Adipocyte (in vitro differentiated cells): ENCODE measurements around the gene RNASE7.

ENCODE experiments used
- DNase-seq: peaks from one replicate; pipeline ENCODE4 v3.0.0-alpha.2; 2015; ENCODE audit warnings: low read depth
- H3K27me3 ChIP-seq: replicated peaks from 2 replicates; pipeline ENCODE4 v1.7.0; 2013; ENCODE audit warnings: mild to moderate bottlenecking, low read length, moderate library complexity; ENCODE audit not compliant: control insufficient read depth, insufficient read depth
- H3K36me3 ChIP-seq: 2 replicates; pipeline ENCODE4 v1.7.0; 2013; ENCODE audit warnings: low read length, mild to moderate bottlenecking, moderate library complexity; ENCODE audit not compliant: control insufficient read depth, insufficient read depth, severe bottlenecking
- H3K4me1 ChIP-seq: 2 replicates; pipeline ENCODE4 v1.7.0; 2013; ENCODE audit warnings: mild to moderate bottlenecking, low read length, moderate library complexity; ENCODE audit not compliant: control insufficient read depth, insufficient read depth
- H3K4me3 ChIP-seq: 2 replicates; pipeline ENCODE4 v1.7.0; 2013; ENCODE audit warnings: mild to moderate bottlenecking, low read length, moderate library complexity
- H3K9ac ChIP-seq: 2 replicates; pipeline ENCODE4 v1.7.0; 2013; ENCODE audit warnings: mild to moderate bottlenecking, low read length, moderate library complexity
- H3K9me3 ChIP-seq: 2 replicates; pipeline ENCODE4 v1.7.0; 2013; ENCODE audit warnings: mild to moderate bottlenecking, low read length, moderate library complexity; ENCODE audit not compliant: control insufficient read depth

Gene RNASE7

DNA sequence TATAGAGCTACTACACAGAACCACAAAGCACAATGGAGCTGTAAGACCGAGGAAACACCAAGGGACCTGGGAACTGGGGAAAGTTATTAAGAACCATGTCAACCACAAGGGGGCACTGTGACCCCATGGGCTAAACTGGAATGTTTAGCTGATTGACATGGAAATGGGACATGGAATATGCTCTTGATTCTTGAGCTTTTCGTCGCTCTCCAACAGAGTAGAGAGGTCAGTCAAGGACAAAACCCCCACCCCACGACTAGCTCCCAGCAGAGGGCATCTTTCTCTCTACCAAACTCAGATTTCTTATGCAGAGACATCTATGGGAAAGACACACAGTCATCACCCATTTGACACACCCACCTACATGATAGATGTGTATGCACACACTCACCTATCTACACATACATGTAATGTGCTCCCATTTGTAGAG is 27.4 kb upstream of the RNASE7 start:
- no peaks in the 10 kb centered on the region for H3K9me3 ChIP-seq
- no peaks in the 10 kb centered on the region for H3K36me3 ChIP-seq
- H3K9ac ChIP-seq = no peak overlapping the region
- H3K4me3 ChIP-seq = no peak overlapping the region
- H3K27me3 ChIP-seq = peaks cover 24% of the 10 kb centered on the region
- DNase-seq = peak; percentile 95
- H3K4me1 ChIP-seq = peaks cover 3% of the 10 kb centered on the region

- Histone ChIP-seq H3K9ac (no peak overlapping the region), H3K9me3 (no peaks in the 10 kb centered on the region), H3K27me3 (peaks cover 24% of the 10 kb centered on the region), H3K4me3 (no peak overlapping the region), H3K4me1 (peaks cover 3% of the 10 kb centered on the region), H3K36me3 (no peaks in the 10 kb centered on the region)
- no peak for DNase-seq
Observed at GRCh38 chr14:21015312-21015711, 26.9 kb upstream of the RNASE7 start.

DNA sequence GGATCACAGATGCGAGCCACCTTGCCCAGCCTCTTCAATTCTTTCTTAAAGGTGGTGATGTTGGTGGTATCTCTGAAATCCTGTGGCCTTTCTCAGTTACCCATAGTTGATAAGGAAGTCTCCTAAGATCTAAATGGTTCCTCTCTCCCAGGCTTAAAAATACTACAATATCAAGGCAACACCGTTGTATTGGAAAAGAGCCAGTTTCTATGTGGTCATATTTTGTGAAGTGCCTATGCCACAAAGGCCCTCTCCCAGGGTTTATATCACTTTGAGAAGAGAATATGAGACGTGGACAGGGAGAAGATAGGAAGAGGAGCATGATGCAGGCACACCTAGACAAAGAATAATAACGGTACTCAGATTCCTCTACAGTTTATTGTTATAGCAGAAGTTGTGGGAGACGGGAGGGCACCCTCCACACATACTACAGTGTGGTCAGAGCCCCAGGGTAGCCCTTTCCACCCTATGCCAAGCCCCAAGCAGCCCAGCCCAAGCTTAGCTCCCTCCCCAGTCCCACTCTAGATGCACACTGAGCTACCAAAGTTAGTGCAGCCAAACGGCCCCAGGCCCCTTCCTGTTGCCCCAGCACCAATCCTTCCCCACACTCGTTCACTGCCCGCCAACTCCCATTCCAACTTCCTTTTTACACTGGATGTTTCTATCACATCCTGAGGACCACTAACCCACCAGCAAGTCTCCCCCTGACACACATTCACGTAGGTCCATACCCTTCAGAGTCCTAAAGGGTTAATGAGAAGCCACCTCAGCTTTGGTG is 25.6 kb upstream of the RNASE7 start:
- Histone ChIP-seq H3K36me3 (no peaks in the 10 kb centered on the region), H3K9ac (no peak overlapping the region), H3K9me3 (no peaks in the 10 kb centered on the region), H3K4me3 (no peak overlapping the region), H3K27me3 (peaks cover 18% of the 10 kb centered on the region), H3K4me1 (peaks cover 3% of the 10 kb centered on the region)
- DNase-seq = no peak

- Histone ChIP-seq H3K4me1 (peaks cover 3% of the 10 kb centered on the region), H3K36me3 (no peaks in the 10 kb centered on the region), H3K9me3 (no peaks in the 10 kb centered on the region), H3K27me3 (peaks cover 18% of the 10 kb centered on the region), H3K4me3 (no peak overlapping the region), H3K9ac (no peak overlapping the region)
- DNase-seq = no peak
Observed at GRCh38 chr14:21017528-21018245, 24.5 kb upstream of the RNASE7 start.

DNA sequence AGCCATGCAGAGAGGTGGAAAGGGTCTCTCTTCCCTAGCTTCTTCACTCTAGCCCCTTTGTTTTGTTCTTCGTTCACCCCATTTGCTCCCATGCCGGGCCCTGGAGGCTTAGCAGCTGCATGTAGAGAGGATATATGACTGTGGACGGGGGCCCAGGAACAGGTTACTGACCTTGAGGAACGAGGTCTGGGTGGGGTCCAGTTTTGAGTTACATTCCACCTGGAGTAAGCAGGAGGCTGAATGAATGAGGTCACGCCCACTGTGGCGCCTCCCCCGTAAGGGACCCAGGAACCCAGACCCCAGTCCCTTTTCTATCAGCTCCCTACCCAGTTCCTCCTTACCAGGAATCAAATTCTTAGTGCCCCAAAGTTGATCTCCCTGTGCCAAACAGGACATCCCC is 23.9 kb upstream of the RNASE7 start:
- DNase-seq = no peak
- H3K4me3 ChIP-seq = no peak overlapping the region
- H3K4me1 ChIP-seq = peaks cover 3% of the 10 kb centered on the region
- no peaks in the 10 kb centered on the region for H3K9me3 ChIP-seq
- no peak overlapping the region for H3K9ac ChIP-seq
- no peaks in the 10 kb centered on the region for H3K36me3 ChIP-seq
- H3K27me3 ChIP-seq = peaks cover 18% of the 10 kb centered on the region

- Histone ChIP-seq H3K4me3 (no peak overlapping the region), H3K36me3 (no peaks in the 10 kb centered on the region), H3K9me3 (no peaks in the 10 kb centered on the region), H3K27me3 (peaks cover 23% of the 10 kb centered on the region), H3K9ac (no peak overlapping the region), H3K4me1 (peaks cover 3% of the 10 kb centered on the region)
- no peak for DNase-seq
Observed at GRCh38 chr14:21018781-21019180, 23.4 kb upstream of the RNASE7 start.

- H3K9ac ChIP-seq = no peak overlapping the region
- no peaks in the 10 kb centered on the region for H3K36me3 ChIP-seq
- H3K4me1 ChIP-seq = peaks cover 3% of the 10 kb centered on the region
- peaks cover 28% of the 10 kb centered on the region for H3K27me3 ChIP-seq
- no peak for DNase-seq
- H3K9me3 ChIP-seq = no peaks in the 10 kb centered on the region
- no peak overlapping the region for H3K4me3 ChIP-seq
Observed at GRCh38 chr14:21019366-21019765, 22.8 kb upstream of the RNASE7 start.

DNA sequence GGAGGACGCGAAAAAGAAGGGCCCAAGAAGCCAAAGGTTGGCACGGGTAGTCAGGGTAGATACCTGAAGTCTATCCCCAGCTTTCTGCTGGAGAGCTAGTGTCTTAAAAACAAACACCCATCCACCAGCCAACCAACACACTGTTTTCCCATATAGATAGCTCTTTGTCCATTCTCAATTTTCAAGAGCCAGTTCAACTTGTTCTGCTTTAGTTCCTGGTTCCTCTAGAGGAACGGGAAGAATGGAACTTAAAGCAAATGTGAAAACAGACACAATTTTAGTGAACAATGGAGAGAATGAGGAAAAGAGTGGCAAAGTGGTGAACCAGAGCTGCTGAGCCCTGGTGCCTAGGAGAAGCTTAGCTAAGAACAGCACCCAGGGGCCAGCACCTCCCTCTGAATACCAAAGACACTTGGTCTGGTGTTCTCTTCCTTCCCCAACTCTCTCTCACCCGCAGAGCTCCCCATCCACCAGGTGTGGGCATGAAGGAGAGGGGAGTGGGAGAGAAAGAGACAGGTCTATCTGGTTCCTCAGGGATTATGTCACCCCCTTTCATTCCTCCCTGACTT is 21.1 kb upstream of the RNASE7 start:
- H3K4me3 ChIP-seq = no peak overlapping the region
- H3K36me3 ChIP-seq = no peaks in the 10 kb centered on the region
- peaks cover 5% of the 10 kb centered on the region for H3K4me1 ChIP-seq
- no peak for DNase-seq
- H3K27me3 ChIP-seq = peaks cover 33% of the 10 kb centered on the region
- no peak overlapping the region for H3K9ac ChIP-seq
- no peaks in the 10 kb centered on the region for H3K9me3 ChIP-seq

DNA sequence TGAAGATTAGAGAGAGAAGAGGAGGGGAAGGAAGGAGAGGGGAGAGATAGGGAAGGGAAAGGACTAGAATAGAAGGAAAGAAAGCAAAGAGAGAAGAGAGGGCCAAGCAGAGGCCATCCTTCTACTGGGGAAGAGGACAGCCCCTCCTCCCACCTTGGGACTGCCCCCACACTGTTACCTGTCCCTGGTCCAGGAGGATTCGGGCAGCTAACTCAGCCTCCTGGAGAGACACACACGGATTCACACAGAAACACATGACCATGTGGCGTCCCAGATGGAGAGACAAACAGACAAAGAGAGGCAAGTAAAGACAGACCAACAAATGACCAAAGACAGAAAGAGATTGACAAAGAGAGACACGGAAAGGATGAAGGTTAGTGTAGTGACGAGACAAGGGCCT is 19.5 kb upstream of the RNASE7 start:
- H3K9ac ChIP-seq = no peak overlapping the region
- H3K27me3 ChIP-seq = peaks cover 36% of the 10 kb centered on the region
- peaks cover 5% of the 10 kb centered on the region for H3K4me1 ChIP-seq
- no peaks in the 10 kb centered on the region for H3K9me3 ChIP-seq
- no peak for DNase-seq
- no peak overlapping the region for H3K4me3 ChIP-seq
- H3K36me3 ChIP-seq = no peaks in the 10 kb centered on the region

DNA sequence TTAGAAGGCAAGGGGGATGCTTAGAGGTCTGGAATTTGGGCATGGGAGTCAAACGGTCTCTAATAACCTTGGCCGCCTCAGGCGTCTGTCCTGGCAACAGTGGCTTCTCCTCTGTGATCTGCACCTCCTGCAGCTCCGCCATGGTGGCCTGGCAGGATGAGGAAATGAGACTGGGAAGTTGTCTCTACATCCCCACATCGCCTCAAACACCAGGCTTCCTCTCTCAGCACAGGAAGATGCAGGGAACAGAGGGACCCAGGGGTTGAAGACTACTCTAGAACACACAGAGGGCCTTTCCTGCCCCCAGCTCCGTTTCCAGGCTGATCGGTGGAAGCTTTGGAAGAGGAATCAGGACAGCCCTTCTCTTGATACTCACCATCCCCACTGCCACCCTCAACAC is 19.0 kb upstream of the RNASE7 start:
- DNase-seq = no peak
- Histone ChIP-seq H3K36me3 (no peaks in the 10 kb centered on the region), H3K4me1 (peaks cover 5% of the 10 kb centered on the region), H3K27me3 (peaks cover 36% of the 10 kb centered on the region), H3K4me3 (no peak overlapping the region), H3K9ac (no peak overlapping the region), H3K9me3 (no peaks in the 10 kb centered on the region)

GRCh38 chr14:21023817-21024584 is 18.2 kb upstream of the RNASE7 start:
- Histone ChIP-seq H3K4me1 (peaks cover 5% of the 10 kb centered on the region), H3K9ac (no peak overlapping the region), H3K4me3 (peak overlapping the region; percentile 74), H3K36me3 (no peaks in the 10 kb centered on the region), H3K9me3 (no peaks in the 10 kb centered on the region), H3K27me3 (peaks cover 36% of the 10 kb centered on the region)
- no peak for DNase-seq
